Measurements from ENCODE around the gene ACSM4. TPM values are rescaled to one million over a fixed set of nuclear protein-coding genes. Genes with fewer than 3 reads are reported as not detected.
"Not testable (repeated sequence)": the region's sequence is repeated elsewhere in the genome, so short reads cannot be mapped to it uniquely, and the experiment has no call there.

ACSM4 gene
- total RNA-seq, 4 donors from 2014 or later, result not detected

DNA sequence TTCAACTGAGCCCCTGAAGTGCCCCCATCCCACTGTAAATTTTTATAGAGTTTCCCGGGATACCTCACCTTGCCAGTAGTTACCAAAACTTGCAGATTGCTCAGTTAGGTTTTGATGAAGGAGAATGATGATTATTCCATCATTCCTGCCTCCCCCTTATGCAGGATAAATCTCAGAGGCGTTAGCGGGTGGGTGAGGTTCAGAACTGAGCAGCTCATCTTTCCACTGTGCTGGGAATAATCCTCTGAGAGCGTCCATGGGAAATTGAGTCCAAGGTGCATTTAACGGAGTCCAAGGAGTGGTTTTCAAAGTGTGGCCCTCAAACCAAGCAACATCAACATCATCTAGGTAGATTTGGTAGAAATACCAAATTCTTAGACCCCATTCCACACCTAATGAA lies 18.7 kb downstream of the ACSM4 start:
- WGBS, result 91% methylated on average over 5 of the region's 5 CpGs
- TF ChIP-seq, protein P1, sequence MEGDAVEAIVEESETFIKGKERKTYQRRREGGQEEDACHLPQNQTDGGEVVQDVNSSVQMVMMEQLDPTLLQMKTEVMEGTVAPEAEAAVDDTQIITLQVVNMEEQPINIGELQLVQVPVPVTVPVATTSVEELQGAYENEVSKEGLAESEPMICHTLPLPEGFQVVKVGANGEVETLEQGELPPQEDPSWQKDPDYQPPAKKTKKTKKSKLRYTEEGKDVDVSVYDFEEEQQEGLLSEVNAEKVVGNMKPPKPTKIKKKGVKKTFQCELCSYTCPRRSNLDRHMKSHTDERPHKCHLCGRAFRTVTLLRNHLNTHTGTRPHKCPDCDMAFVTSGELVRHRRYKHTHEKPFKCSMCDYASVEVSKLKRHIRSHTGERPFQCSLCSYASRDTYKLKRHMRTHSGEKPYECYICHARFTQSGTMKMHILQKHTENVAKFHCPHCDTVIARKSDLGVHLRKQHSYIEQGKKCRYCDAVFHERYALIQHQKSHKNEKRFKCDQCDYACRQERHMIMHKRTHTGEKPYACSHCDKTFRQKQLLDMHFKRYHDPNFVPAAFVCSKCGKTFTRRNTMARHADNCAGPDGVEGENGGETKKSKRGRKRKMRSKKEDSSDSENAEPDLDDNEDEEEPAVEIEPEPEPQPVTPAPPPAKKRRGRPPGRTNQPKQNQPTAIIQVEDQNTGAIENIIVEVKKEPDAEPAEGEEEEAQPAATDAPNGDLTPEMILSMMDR (IDR thresholded peaks at IDR 0.05), result no peak
- TF ChIP-seq EP300 (IDR thresholded peaks at IDR 0.05) (no peak), POLR2AphosphoS5 (IDR thresholded peaks at IDR 0.05) (no peak), POLR2A (IDR thresholded peaks at IDR 0.05; ENCODE audit: low read depth) (no peak)

DNA sequence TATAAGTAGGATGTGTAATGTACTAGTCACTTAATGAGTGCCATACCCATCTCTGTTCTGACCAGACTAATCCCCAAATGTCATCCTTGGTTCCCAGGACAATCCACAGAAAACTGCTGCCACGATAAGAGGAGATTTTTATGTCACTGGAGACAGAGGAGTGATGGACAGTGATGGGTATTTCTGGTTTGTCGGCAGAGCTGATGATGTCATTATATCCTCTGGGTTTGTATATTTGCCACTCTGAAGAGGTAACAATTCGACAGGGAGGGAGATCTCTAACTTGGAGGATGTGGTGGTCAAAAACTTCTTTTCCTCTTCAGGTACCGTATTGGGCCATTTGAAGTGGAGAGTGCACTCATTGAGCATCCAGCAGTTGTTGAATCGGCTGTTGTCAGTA lies 20.3 kb downstream of the ACSM4 start:
- intact Hi-C loops (cut with DNase I), result no loop called here
- WGBS, result 77% methylated on average over 5 of the region's 5 CpGs
- H3K27me3 ChIP-seq, result no peaks in the 10 kb centered on the region
- no peaks in the 10 kb centered on the region for H3K36me3 ChIP-seq
- no peak for TF ChIP-seq POLR2A (IDR thresholded peaks at IDR 0.05; ENCODE audit: low read depth)
- TF ChIP-seq, protein P1 (IDR thresholded peaks at IDR 0.05), result no peak
- no peak for TF ChIP-seq EP300 (IDR thresholded peaks at IDR 0.05)
- no peak for TF ChIP-seq POLR2AphosphoS5 (IDR thresholded peaks at IDR 0.05)
- no peaks in the 10 kb centered on the region for H3K4me1 ChIP-seq
- H3K4me3 ChIP-seq, result no peak overlapping the region
- H3K9me3 ChIP-seq, result no peaks in the 10 kb centered on the region
- DNase-seq (ENCODE audit: extremely low spot score), result no peak
- H3K27ac ChIP-seq (replicated peaks in 1 of 4), result no peak overlapping the region

More for the DNA sequence above, 18.7 kb downstream of the ACSM4 start:
- no peak overlapping the region for H3K27ac ChIP-seq (replicated peaks in 1 of 4)
- no peaks in the 10 kb centered on the region for H3K4me1 ChIP-seq
- intact Hi-C loops (cut with DNase I), result no loop called here
- no peaks in the 10 kb centered on the region for H3K36me3 ChIP-seq
- H3K4me3 ChIP-seq, result no peak overlapping the region
- H3K9me3 ChIP-seq, result no peaks in the 10 kb centered on the region
- no peaks in the 10 kb centered on the region for H3K27me3 ChIP-seq
- no peak for DNase-seq (ENCODE audit: extremely low spot score)

DNA sequence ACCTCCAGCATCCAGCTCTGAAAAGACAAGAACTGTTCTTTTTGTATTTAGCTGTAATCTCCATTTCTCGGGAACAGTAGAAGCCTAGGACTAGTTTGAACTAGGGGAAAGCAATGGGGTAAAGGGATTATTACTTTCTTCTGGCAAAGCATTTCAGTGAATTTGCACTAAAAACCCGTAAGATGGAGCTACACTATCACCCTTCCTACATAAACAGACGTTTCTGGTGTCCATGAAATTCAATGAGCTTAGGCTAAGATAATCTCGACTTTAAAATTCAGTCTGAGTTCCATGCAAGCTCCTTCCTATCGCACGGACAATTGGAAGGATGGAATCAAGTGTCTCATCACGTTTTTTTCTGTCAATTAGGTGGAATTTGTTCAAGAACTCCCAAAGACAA lies 24.0 kb downstream of the ACSM4 start:
- Histone ChIP-seq H3K36me3 (no peaks in the 10 kb centered on the region), H3K4me1 (no peaks in the 10 kb centered on the region), H3K27ac (replicated peaks in 1 of 4) (no peak overlapping the region), H3K9me3 (peaks cover 0 to 8% (median 3%) of the 10 kb centered on the region in 4 donors), H3K27me3 (no peaks in the 10 kb centered on the region), H3K4me3 (no peak overlapping the region)
- DNase-seq (ENCODE audit: extremely low spot score), result no peak
- 75% methylated on average over 7 of the region's 7 CpGs for WGBS
- TF ChIP-seq, protein P1 (IDR thresholded peaks at IDR 0.05), result no peak
- TF ChIP-seq POLR2AphosphoS5 (IDR thresholded peaks at IDR 0.05) (no peak), EP300 (IDR thresholded peaks at IDR 0.05) (no peak), POLR2A (IDR thresholded peaks at IDR 0.05; ENCODE audit: low read depth) (no peak)
- intact Hi-C loops (cut with DNase I), result no loop called here

DNA sequence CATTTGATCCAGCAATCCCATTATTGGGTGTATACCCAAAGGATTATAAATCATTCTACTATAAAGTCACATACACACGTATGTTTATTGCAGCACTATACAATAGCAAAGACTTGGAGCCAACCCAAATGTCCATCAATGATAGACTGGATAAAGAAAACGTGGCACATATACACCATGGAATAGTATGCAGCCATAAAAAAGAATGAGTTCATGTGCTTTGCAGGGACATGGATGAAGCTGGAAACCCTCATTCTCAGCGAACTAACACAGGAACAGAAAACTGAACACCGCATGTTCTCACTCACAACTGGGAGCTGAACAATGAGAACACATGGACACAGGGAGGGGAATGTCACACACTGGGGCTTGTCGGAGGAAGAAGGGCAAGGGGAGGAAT lies 33.9 kb downstream of the ACSM4 start:
- H3K4me3 ChIP-seq; intact Hi-C loops (cut with DNase I); DNase-seq (ENCODE audit: extremely low spot score); H3K27me3 ChIP-seq; H3K36me3 ChIP-seq; H3K27ac ChIP-seq (replicated peaks in 1 of 4); H3K4me1 ChIP-seq: not testable (repeated sequence)
- 87% methylated on average over 5 of the region's 5 CpGs for WGBS
- H3K9me3 ChIP-seq, result peaks cover 0 to 18% (median 3%) of the 10 kb centered on the region in 4 donors

- intact Hi-C loops (cut with DNase I), result no loop called here
Observed at GRCh38 chr12:7339675-7340074, 35.8 kb downstream of the ACSM4 start.

More at GRCh38 chr12:7339675-7340074, 35.8 kb downstream of the ACSM4 start:
- Histone ChIP-seq H3K36me3 (no peaks in the 10 kb centered on the region), H3K27me3 (no peaks in the 10 kb centered on the region), H3K9me3 (peaks cover 0 to 22% (median 9%) of the 10 kb centered on the region in 4 donors), H3K4me1 (no peaks in the 10 kb centered on the region), H3K4me3 (no peak overlapping the region), H3K27ac (replicated peaks in 1 of 4) (no peak overlapping the region)
- TF ChIP-seq, protein P1 (IDR thresholded peaks at IDR 0.05), result no peak
- TF ChIP-seq EP300 (IDR thresholded peaks at IDR 0.05) (no peak), POLR2A (IDR thresholded peaks at IDR 0.05; ENCODE audit: low read depth) (no peak), POLR2AphosphoS5 (IDR thresholded peaks at IDR 0.05) (no peak)
- 43% methylated on average over 1 of the region's 1 CpG for WGBS
- no peak for DNase-seq (ENCODE audit: extremely low spot score)

Data from esophagus muscularis mucosa (tissue), 4 donors.